Heart left ventricle (tissue), 16 donors: ENCODE data around the gene HELZ. TPM values are rescaled to one million over a fixed set of nuclear protein-coding genes. Genes with fewer than 3 reads are reported as not detected.
"Not testable (repeated sequence)": the region's sequence is repeated elsewhere in the genome, so short reads cannot be mapped to it uniquely, and the experiment has no call there.

ENCODE experiments used
- ATAC-seq, 4 donors: fragments of 200-7000 bp; cut with Tn5 transposase; one replicate each; pipeline ENCODE4 v1.9.1; 2020 to 2022; ENCODE audit warnings: moderate library complexity in 4 of 4, mild to moderate bottlenecking in 3 of 4, moderate number of reproducible peaks in 1 of 4
- DNase-seq, 5 donors: peaks; one replicate each; pipeline ENCODE4 v3.0.0-alpha.2; 2020
- H3K27ac ChIP-seq, 12 donors: fragments of 200-600 bp; sonication (generic) in 4 of 12; one replicate each; pipeline versions ENCODE4 v1.5.0 to v1.8.0; 2016 to 2022; ENCODE audit warnings: mild to moderate bottlenecking in 2 of 12
- H3K27me3 ChIP-seq, 9 donors: fragments of 200-600 bp; sonication (generic) in 2 of 9; one replicate each; pipeline versions ENCODE4 v1.5.1 to v1.8.0; 2016 to 2022; ENCODE audit warnings: mild to moderate bottlenecking in 3 of 9
- H3K36me3 ChIP-seq, 9 donors: fragments of 200-600 bp; sonication (generic) in 2 of 9; one replicate each; pipeline versions ENCODE4 v1.5.0 to v1.8.0; 2018 to 2022; ENCODE audit warnings: mild to moderate bottlenecking in 2 of 9
- H3K4me1 ChIP-seq, 12 donors: fragments of 200-600 bp; sonication (generic) in 4 of 12; one replicate each; pipeline versions ENCODE4 v1.5.0 to v1.8.0; 2016 to 2022; ENCODE audit warnings: mild to moderate bottlenecking in 3 of 12
- H3K4me3 ChIP-seq, 12 donors: fragments of 200-600 bp; sonication (generic) in 4 of 12; one replicate each; pipeline versions ENCODE4 v1.5.0 to v1.8.0; 2017 to 2022; ENCODE audit warnings: mild to moderate bottlenecking in 9 of 12, moderate library complexity in 4 of 12
- H3K9me3 ChIP-seq, 12 donors: fragments of 200-600 bp; sonication (generic) in 4 of 12; one replicate each; pipeline versions ENCODE4 v1.5.0 to v1.8.0; 2016 to 2022; ENCODE audit warnings: mild to moderate bottlenecking in 1 of 12
- CTCF ChIP-seq, 12 donors: fragments of 200-600 bp; sonication (generic) in 4 of 12; IDR thresholded peaks; one replicate each; pipeline versions ENCODE4 v1.5.0 to v1.8.0; 2018 to 2022; ENCODE audit warnings: antibody characterized with exemption in 12 of 12, mild to moderate bottlenecking in 5 of 12
- POLR2A ChIP-seq, 2 donors: fragments of 450-650 bp; IDR thresholded peaks; one replicate each; pipeline ENCODE4 v1.6.1; 2017; ENCODE audit warnings: antibody characterized with exemption in 2 of 2, mild to moderate bottlenecking in 2 of 2, moderate library complexity in 2 of 2
- WGBS, 4 donors: extraction: QIAGEN DNeasy Blood & Tissue Kit in 2 of 4; methylation state at CpG; one replicate each; pipeline versions ENCODE4 v1.1.5 to v1.1.7; 2013 to 2018; 5-methylcytosine and 5-hydroxymethylcytosine counted together
- intact Hi-C, 10 donors: fragments of 100-400 bp; cut with DNase I; formaldehyde crosslinking; loops; one replicate each; pipeline versions ENCODE4 v1.11.1 to v1.14.2; 2022
- polyA plus RNA-seq, 2 donors: library from polyadenylated mRNA; stranded (reverse); fragments of 200-250 nt; gene quantifications; one replicate each; pipeline ENCODE4 v1.2.3, GENCODE V29; 2013
- total RNA-seq, 9 donors: library from RNA; depleted of rRNA in 2 of 9; stranded (reverse); fragments of >200 nt in 2 of 9; fragmentation: NEBNext Ultra II Directional in 3 of 9; extraction: Animal tissue kit (Norgen Biotek cat#: 25700) in 3 of 9; gene quantifications; one replicate each; pipeline versions ENCODE4 v1.1.0 to v1.2.4, GENCODE V29; 2016 to 2023
- donor health status: ischemic (EF 13 %, LVEDD 7.1; RV severe dilation, severe dysfunction).
- donor health status: healthy with polysubstance abuse.
- donor health status: DM: no; HTN: yes; CAD: no.
- donor health status: DM: no; HTN: no; CAD: no.
- donor health status: ischemic (EF 25% LVEDD 6.9; RV normal size, moderate dysfunction).
- donor health status: ischemic (EF 25% LVEDD 5.7; RV mildly dilated, moderate dysfunction).
- donor health status: healthy.
- donor health status: DM: yes; HTN: yes; CAD: no.
- donor health status: ischemic (EF 35%, LVEDD 5.7; RV mildly dilated, moderate dysfunction).
- donor health status: nonischemic (EF 11% LVEDD 7.7; RV severe dilation, severe dysfunction).
- donor health status: DM: yes; HTN: yes; CAD: no.
- donor health status: PGD.
- donor health status: ischemic (EF 29% LVEDD 5.4; RV normal size, mild dysfunction).
- donor health status: nonischemic (EF 23%, LVEDD 6.1; RV moderate dilation, normal function).

HELZ gene
- total and polyA plus RNA-seq, 11 donors: 5.1 to 48.4 (median 30.3) TPM

- Histone ChIP-seq H3K4me3 (no peak overlapping the region), H3K9me3 (no peaks in the 10 kb centered on the region), H3K36me3 (no peaks in the 10 kb centered on the region), H3K27me3 (no peaks in the 10 kb centered on the region), H3K27ac (no peak overlapping the region), H3K4me1 (no peaks in the 10 kb centered on the region)
- WGBS, 4 donors: 94 to 98% (median 96%) methylated on average over 2 of the region's 2 CpGs
- intact Hi-C loops: no loop called here
- TF ChIP-seq CTCF (IDR thresholded peaks at IDR 0.05) (no peak), POLR2A (IDR thresholded peaks at IDR 0.05) (no peak)
- ATAC-seq (no peak), DNase-seq (no peak)
Observed at GRCh38 chr17:67273900-67274299, 28.9 kb upstream of the HELZ start.

GRCh38 chr17:67272312-67273047 lies 27.5 kb upstream of the HELZ start:
- no peak overlapping the region for H3K27ac ChIP-seq
- DNase-seq: no peak
- H3K36me3 ChIP-seq: no peaks in the 10 kb centered on the region
- no peak for ATAC-seq
- TF ChIP-seq CTCF (IDR thresholded peaks at IDR 0.05): peak in 3 of 12 donors; percentile 7 to 13 (median 13)
- no peak for TF ChIP-seq POLR2A (IDR thresholded peaks at IDR 0.05)
- H3K4me3 ChIP-seq: no peak overlapping the region
- 78 to 83% (median 80%) methylated on average over 13 of the region's 13 CpGs for WGBS, 4 donors
- no peaks in the 10 kb centered on the region for H3K9me3 ChIP-seq
- no peaks in the 10 kb centered on the region for H3K4me1 ChIP-seq
- H3K27me3 ChIP-seq: no peaks in the 10 kb centered on the region
- intact Hi-C loops: no loop called here

- DNase-seq, H3K4me3 ChIP-seq, H3K27me3 ChIP-seq, H3K4me1 ChIP-seq, H3K36me3 ChIP-seq, H3K9me3 ChIP-seq, H3K27ac ChIP-seq, intact Hi-C loops, ATAC-seq: not testable (repeated sequence)
- 92 to 94% (median 93%) methylated on average over 1 to 2 of the region's 2 CpGs for WGBS, 4 donors
Observed at GRCh38 chr17:67271187-67271586, 26.2 kb upstream of the HELZ start.

GRCh38 chr17:67270416-67270815 lies 25.4 kb upstream of the HELZ start:
- ATAC-seq: no peak
- Histone ChIP-seq H3K9me3 (no peaks in the 10 kb centered on the region), H3K36me3 (no peaks in the 10 kb centered on the region), H3K4me1 (no peaks in the 10 kb centered on the region), H3K27me3 (no peaks in the 10 kb centered on the region), H3K4me3 (no peak overlapping the region), H3K27ac (no peak overlapping the region)
- WGBS, 4 donors: 77 to 85% (median 79%) methylated on average over 6 of the region's 6 CpGs
- DNase-seq: no peak
- TF ChIP-seq POLR2A (IDR thresholded peaks at IDR 0.05) (no peak), CTCF (IDR thresholded peaks at IDR 0.05) (no peak)
- intact Hi-C loops: no loop called here

GRCh38 chr17:67266496-67266895 lies 21.5 kb upstream of the HELZ start:
- H3K36me3 ChIP-seq: no peaks in the 10 kb centered on the region
- ATAC-seq: no peak
- no peak overlapping the region for H3K27ac ChIP-seq
- 82 to 88% (median 86%) methylated on average over 7 of the region's 7 CpGs for WGBS, 4 donors
- no peak overlapping the region for H3K4me3 ChIP-seq
- intact Hi-C loops: no loop called here
- H3K4me1 ChIP-seq: no peaks in the 10 kb centered on the region
- H3K27me3 ChIP-seq: no peaks in the 10 kb centered on the region
- DNase-seq: no peak
- TF ChIP-seq POLR2A (IDR thresholded peaks at IDR 0.05) (no peak), CTCF (IDR thresholded peaks at IDR 0.05) (no peak)
- no peaks in the 10 kb centered on the region for H3K9me3 ChIP-seq
